ENCODE data around the gene UNC79.

The UNC79 gene

DNA sequence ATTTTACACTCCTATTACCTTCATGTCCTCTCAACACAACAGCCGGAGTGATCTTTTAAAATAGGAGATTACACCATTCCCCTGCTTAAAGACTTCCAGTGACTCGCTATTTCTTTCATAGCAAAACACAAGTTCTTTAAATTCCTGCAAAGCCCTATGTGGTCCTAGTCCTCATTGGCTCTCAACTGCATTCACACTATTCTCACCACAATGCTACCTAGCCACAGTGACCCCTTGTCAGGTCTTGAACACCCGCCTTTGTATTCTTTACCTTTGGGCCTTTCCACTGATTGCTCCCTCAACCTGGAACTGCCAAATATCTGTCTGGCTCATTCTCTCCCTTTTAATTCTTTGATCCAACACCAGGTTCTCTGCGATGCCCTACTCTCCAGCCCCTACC lies 197.3 kb downstream of the UNC79 start:
- no peaks in the 10 kb centered on the region for H3K79me2 ChIP-seq (ENCODE audit: insufficient read depth, low read length)
- H3K4me3 ChIP-seq (ENCODE audit: low read depth, low read length, poor library complexity, severe bottlenecking), result no peak overlapping the region
- H2AFZ ChIP-seq (ENCODE audit: low read length), result no peak overlapping the region
- H3F3A ChIP-seq (ENCODE audit: insufficient read depth, low read length), result no peaks in the 10 kb centered on the region
- no peak overlapping the region for H3K9ac ChIP-seq (ENCODE audit: low read length)
- TF ChIP-seq EZH2 (IDR thresholded peaks at IDR 0.05; ENCODE audit: borderline replicate concordance, low read length), result no peak
- TF ChIP-seq, protein P1, sequence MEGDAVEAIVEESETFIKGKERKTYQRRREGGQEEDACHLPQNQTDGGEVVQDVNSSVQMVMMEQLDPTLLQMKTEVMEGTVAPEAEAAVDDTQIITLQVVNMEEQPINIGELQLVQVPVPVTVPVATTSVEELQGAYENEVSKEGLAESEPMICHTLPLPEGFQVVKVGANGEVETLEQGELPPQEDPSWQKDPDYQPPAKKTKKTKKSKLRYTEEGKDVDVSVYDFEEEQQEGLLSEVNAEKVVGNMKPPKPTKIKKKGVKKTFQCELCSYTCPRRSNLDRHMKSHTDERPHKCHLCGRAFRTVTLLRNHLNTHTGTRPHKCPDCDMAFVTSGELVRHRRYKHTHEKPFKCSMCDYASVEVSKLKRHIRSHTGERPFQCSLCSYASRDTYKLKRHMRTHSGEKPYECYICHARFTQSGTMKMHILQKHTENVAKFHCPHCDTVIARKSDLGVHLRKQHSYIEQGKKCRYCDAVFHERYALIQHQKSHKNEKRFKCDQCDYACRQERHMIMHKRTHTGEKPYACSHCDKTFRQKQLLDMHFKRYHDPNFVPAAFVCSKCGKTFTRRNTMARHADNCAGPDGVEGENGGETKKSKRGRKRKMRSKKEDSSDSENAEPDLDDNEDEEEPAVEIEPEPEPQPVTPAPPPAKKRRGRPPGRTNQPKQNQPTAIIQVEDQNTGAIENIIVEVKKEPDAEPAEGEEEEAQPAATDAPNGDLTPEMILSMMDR (IDR thresholded peaks at IDR 0.05; ENCODE audit: low read length), result no peak
- no peak overlapping the region for H3K27ac ChIP-seq (ENCODE audit: low read depth, low read length, poor library complexity, severe bottlenecking)
- H3K4me1 ChIP-seq (ENCODE audit: insufficient read depth, low read length, severe bottlenecking), result no peaks in the 10 kb centered on the region
- H3K4me2 ChIP-seq (ENCODE audit: low read length), result no peak overlapping the region
- H3K9me3 ChIP-seq (ENCODE audit: low read length), result no peaks in the 10 kb centered on the region
- H4K20me1 ChIP-seq (ENCODE audit: insufficient read depth, low read length), result no peaks in the 10 kb centered on the region
- H3K36me3 ChIP-seq (ENCODE audit: insufficient read depth, low read length), result no peaks in the 10 kb centered on the region
- H3K9me2 ChIP-seq (ENCODE audit: low read depth, low read length), result no peaks in the 10 kb centered on the region
- no peaks in the 10 kb centered on the region; the same call in 1 of the 2 replicates for H3K27me3 ChIP-seq (ENCODE audit: insufficient read depth, low read length)

DNA sequence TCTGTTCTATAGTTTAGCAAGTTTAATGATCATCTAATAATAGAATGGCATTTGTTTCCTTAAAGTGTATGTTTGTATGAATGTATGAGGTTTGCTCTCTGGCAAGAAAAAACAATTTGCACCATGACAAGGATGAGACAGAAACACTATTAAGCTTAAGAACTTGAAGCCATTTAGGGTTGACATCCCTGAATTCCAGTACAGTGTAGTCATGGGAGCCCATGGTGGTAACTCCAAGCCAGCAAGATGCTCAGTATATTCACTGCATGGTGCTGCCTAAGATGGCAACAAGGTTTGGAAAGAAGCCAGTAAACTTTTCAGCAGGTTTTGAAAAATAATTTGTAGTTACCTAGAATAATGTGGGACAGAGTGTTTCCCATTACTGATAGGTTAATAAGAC lies 198.9 kb downstream of the UNC79 start:
- Histone ChIP-seq H3K9me2 (ENCODE audit: low read depth, low read length) (no peaks in the 10 kb centered on the region), H3K79me2 (ENCODE audit: insufficient read depth, low read length) (no peaks in the 10 kb centered on the region), H3K4me1 (ENCODE audit: insufficient read depth, low read length, severe bottlenecking) (no peaks in the 10 kb centered on the region), H2AFZ (ENCODE audit: low read length) (no peak overlapping the region), H3K9me3 (ENCODE audit: low read length) (no peaks in the 10 kb centered on the region), H3K36me3 (ENCODE audit: insufficient read depth, low read length) (no peaks in the 10 kb centered on the region), H3K4me2 (ENCODE audit: low read length) (no peak overlapping the region), H3K9ac (ENCODE audit: low read length) (no peak overlapping the region), H3K27ac (ENCODE audit: low read depth, low read length, poor library complexity, severe bottlenecking) (no peak overlapping the region), H3F3A (ENCODE audit: insufficient read depth, low read length) (no peaks in the 10 kb centered on the region), H3K4me3 (ENCODE audit: low read depth, low read length, poor library complexity, severe bottlenecking) (no peak overlapping the region), H3K27me3 (ENCODE audit: insufficient read depth, low read length) (no peaks in the 10 kb centered on the region), H4K20me1 (ENCODE audit: insufficient read depth, low read length) (no peaks in the 10 kb centered on the region)
- no peak for TF ChIP-seq EZH2 (IDR thresholded peaks at IDR 0.05; ENCODE audit: borderline replicate concordance, low read length)
- TF ChIP-seq, protein P1 (IDR thresholded peaks at IDR 0.05; ENCODE audit: low read length), result no peak

DNA sequence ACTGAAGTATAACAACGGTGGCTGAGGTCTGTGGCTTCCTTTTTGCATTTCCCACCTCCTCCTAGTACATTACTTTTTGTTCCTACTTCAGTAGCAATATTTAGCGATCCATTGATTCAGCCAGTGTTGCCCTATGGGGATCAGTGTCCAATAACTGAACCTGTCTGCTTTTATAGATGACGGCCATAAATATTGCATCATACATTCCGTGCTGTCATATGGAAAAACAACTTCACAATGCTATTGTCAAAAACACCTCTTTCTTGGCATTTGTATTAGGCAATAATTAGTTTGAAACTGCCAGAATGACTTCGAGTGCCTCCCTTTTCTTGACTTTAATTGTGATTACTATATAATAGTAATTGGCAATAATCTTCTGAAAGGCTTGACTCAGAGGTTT lies 208.1 kb downstream of the UNC79 start:
- TF ChIP-seq, protein P1 (IDR thresholded peaks at IDR 0.05; ENCODE audit: low read length), result no peak
- TF ChIP-seq EZH2 (IDR thresholded peaks at IDR 0.05; ENCODE audit: borderline replicate concordance, low read length), result no peak
- H3K4me1 ChIP-seq (ENCODE audit: insufficient read depth, low read length, severe bottlenecking), result no peaks in the 10 kb centered on the region
- H2AFZ ChIP-seq (ENCODE audit: low read length), result no peak overlapping the region
- H3K36me3 ChIP-seq (ENCODE audit: insufficient read depth, low read length), result no peaks in the 10 kb centered on the region
- H3K9ac ChIP-seq (ENCODE audit: low read length), result no peak overlapping the region
- no peaks in the 10 kb centered on the region for H3K9me2 ChIP-seq (ENCODE audit: low read depth, low read length)
- no peaks in the 10 kb centered on the region for H3F3A ChIP-seq (ENCODE audit: insufficient read depth, low read length)
- no peaks in the 10 kb centered on the region for H3K27me3 ChIP-seq (ENCODE audit: insufficient read depth, low read length)
- no peak overlapping the region for H3K27ac ChIP-seq (ENCODE audit: low read depth, low read length, poor library complexity, severe bottlenecking)
- no peak overlapping the region for H3K4me3 ChIP-seq (ENCODE audit: low read depth, low read length, poor library complexity, severe bottlenecking)
- H3K4me2 ChIP-seq (ENCODE audit: low read length), result no peak overlapping the region
- H3K79me2 ChIP-seq (ENCODE audit: insufficient read depth, low read length), result no peaks in the 10 kb centered on the region
- no peaks in the 10 kb centered on the region for H4K20me1 ChIP-seq (ENCODE audit: insufficient read depth, low read length)
- no peaks in the 10 kb centered on the region for H3K9me3 ChIP-seq (ENCODE audit: low read length)

Measured in OCI-LY1 (cell line).